ENCODE data around the gene DSG2.

- TF ChIP-seq CTCF (IDR thresholded peaks at IDR 0.05) (no peak), POLR2AphosphoS5 (IDR thresholded peaks at IDR 0.05) (no peak), POLR2A (IDR thresholded peaks at IDR 0.05) (no peak), EP300 (IDR thresholded peaks at IDR 0.05) (no peak)
Measured at GRCh38 chr18:31551883-31552282, 53.9 kb downstream of the DSG2 start.
